HepG2 (cell line): ENCODE data around the gene TBC1D22A. TPM values are rescaled to one million over a fixed set of nuclear protein-coding genes. Genes with fewer than 3 reads are reported as not detected.

ENCODE experiments used
- ATAC-seq: fragments of 200-7000 bp; cut with Tn5 transposase; 3 replicates; pipeline ENCODE4 v1.9.1; 2020; ENCODE audit warnings: mild to moderate bottlenecking, moderate library complexity
- BruUV-seq: library from RNA; stranded (reverse); fragments of 400-500 nt; replicated peaks from 2 replicates; lab custom pipeline; 2021; lab: Mats Ljungman, UMichigan
- CTCF ChIA-PET: fragments of 300-600 bp; formaldehyde crosslinking; extraction: SDS; loops from one replicate; lab custom pipeline; 2021; ENCODE audit warnings: low total read pairs, inconsistent platforms, low intra/inter-chr PET ratio; lab: Yijun Ruan, JAX
- POLR2A ChIA-PET: fragments of 350-600 bp; sonication (Branson Sonifier 250); formaldehyde crosslinking; loops from one replicate; lab custom pipeline; 2020; ENCODE audit warnings: antibody characterized with exemption, inconsistent platforms; lab: Yijun Ruan, JAX
- DNase-seq: peaks from one replicate; pipeline ENCODE4 v3.0.0-alpha.2; 2015; ENCODE audit warnings: low spot score
- FAIRE-seq: peaks from 3 replicates; lab custom pipeline; 2011; peaks lifted over from hg19 to GRCh38; lab: Jason Lieb, UNC
- H2AFZ ChIP-seq: one replicate; pipeline ENCODE4 v1.6.1; 2011; ENCODE audit warnings: low read length, inconsistent platforms
- H3K27ac ChIP-seq: fragments of 300-600 bp; 3 replicates; pipeline ENCODE4 v1.8.0; 2011; ENCODE audit warnings: mixed run types, mild to moderate bottlenecking, mixed read lengths, low read length, inconsistent platforms; ENCODE audit not compliant: insufficient read depth; ENCODE audit errors: extremely low read length
- H3K27me3 ChIP-seq, 2 experiments: fragments of 200-600 bp in 1 of 2; 2 replicates in 1 of 2; 3 replicates in 1 of 2; pipeline versions ENCODE4 v1.6.0 to v1.8.0; 2011; ENCODE audit warnings: low read length in 2 of 2, mild to moderate bottlenecking in 2 of 2, moderate library complexity in 2 of 2, inconsistent platforms in 1 of 2; ENCODE audit not compliant: insufficient read depth in 2 of 2, control insufficient read depth in 1 of 2
- H3K36me3 ChIP-seq, 2 experiments: fragments of 200-600 bp in 1 of 2; replicated peaks in 1 of 2; 2 replicates in 1 of 2; 3 replicates in 1 of 2; pipeline versions ENCODE4 v1.5.1 to v1.8.0; 2011; ENCODE audit warnings: low read length in 2 of 2, inconsistent platforms in 1 of 2; ENCODE audit not compliant: insufficient read depth in 2 of 2, control insufficient read depth in 1 of 2
- H3K4me1 ChIP-seq: 2 replicates; pipeline ENCODE4 v1.5.1; 2012; ENCODE audit warnings: low read length, inconsistent platforms; ENCODE audit not compliant: insufficient read depth
- H3K4me2 ChIP-seq: 2 replicates; pipeline ENCODE4 v1.6.0; 2011; ENCODE audit warnings: low read depth, low read length, inconsistent platforms
- H3K4me3 ChIP-seq, 3 experiments: fragments of 200-600 bp in 1 of 3; sonication (generic), shearing (Covaris generic) in 1 of 3; replicated peaks in 1 of 3; 2 replicates each; pipeline ENCODE4 v1.5.1; 2011 to 2016; ENCODE audit warnings: low read length in 3 of 3, inconsistent platforms in 2 of 3, low read depth in 2 of 3, mild to moderate bottlenecking in 2 of 3, control low read depth in 1 of 3, mixed read lengths in 1 of 3; ENCODE audit not compliant: insufficient read depth in 1 of 3
- H3K79me2 ChIP-seq: one replicate; pipeline ENCODE4 v1.6.1; 2011; ENCODE audit warnings: low read length, inconsistent platforms; ENCODE audit not compliant: insufficient read depth
- H3K9ac ChIP-seq: 2 replicates; pipeline ENCODE4 v1.6.0; 2011; ENCODE audit warnings: mild to moderate bottlenecking, low read depth, low read length, inconsistent platforms; ENCODE audit not compliant: insufficient read depth
- H3K9me3 ChIP-seq: 2 replicates; pipeline ENCODE4 v1.5.1; 2012; ENCODE audit warnings: mild to moderate bottlenecking, low read length
- H4K20me1 ChIP-seq: 2 replicates; pipeline ENCODE4 v1.6.0; 2011; ENCODE audit warnings: inconsistent platforms, mild to moderate bottlenecking, low read length, moderate library complexity; ENCODE audit not compliant: insufficient read depth
- CEBPG ChIP-seq: IDR thresholded peaks from 2 replicates; pipeline ENCODE4 v1.6.1; 2016
- CREM ChIP-seq, 2 experiments: sonication (generic) in 1 of 2; formaldehyde crosslinking in 1 of 2; IDR thresholded peaks; 2 replicates each; pipeline versions ENCODE4 v1.4.0 to v1.6.1; 2016 to 2020; ENCODE audit warnings: antibody characterized with exemption in 1 of 2, mild to moderate bottlenecking in 1 of 2, missing genetic modification reagents in 1 of 2
- DDIT3 ChIP-seq: sonication (generic); formaldehyde crosslinking; IDR thresholded peaks from 2 replicates; pipeline ENCODE4 v1.4.0; 2020; ENCODE audit warnings: mild to moderate bottlenecking, missing genetic modification reagents
- ETV5 ChIP-seq: IDR thresholded peaks from 2 replicates; pipeline ENCODE4 v1.6.1; 2018; ENCODE audit warnings: missing biosample characterization, missing genetic modification reagents, inconsistent platforms, borderline replicate concordance
- FUBP1 ChIP-seq: sonication (generic); formaldehyde crosslinking; IDR thresholded peaks from 2 replicates; pipeline ENCODE4 v1.5.1; 2020; ENCODE audit warnings: missing genetic modification reagents, mild to moderate bottlenecking, borderline replicate concordance
- LBX2 ChIP-seq: sonication (generic); formaldehyde crosslinking; IDR thresholded peaks from 2 replicates; pipeline ENCODE4 v1.5.0; 2020; ENCODE audit warnings: missing genetic modification reagents, mild to moderate bottlenecking, borderline replicate concordance
- NFE2 ChIP-seq: sonication (generic); formaldehyde crosslinking; IDR thresholded peaks from 2 replicates; pipeline ENCODE4 v1.4.0; 2020; ENCODE audit warnings: missing genetic modification reagents
- POLR2G ChIP-seq: fragments of 200-400 bp; formaldehyde crosslinking; IDR thresholded peaks from 2 replicates; pipeline ENCODE4 v1.6.1; 2018; ENCODE audit warnings: mild to moderate bottlenecking, low read depth, low read length, moderate library complexity
- SRSF9 ChIP-seq: fragments of 200-400 bp; formaldehyde crosslinking; IDR thresholded peaks from 2 replicates; pipeline ENCODE4 v1.6.1; 2018; ENCODE audit warnings: borderline replicate concordance, mild to moderate bottlenecking, low read depth, low read length; ENCODE audit not compliant: insufficient read depth, poor library complexity, severe bottlenecking
- TCF7 ChIP-seq: sonication (generic); IDR thresholded peaks from 2 replicates; pipeline ENCODE4 v1.6.1; 2016; ENCODE audit warnings: antibody characterized with exemption, low read depth
- YEATS2 ChIP-seq: sonication (generic); formaldehyde crosslinking; IDR thresholded peaks from 2 replicates; pipeline ENCODE4 v1.4.0; 2020; ENCODE audit warnings: missing genetic modification reagents, borderline replicate concordance
- ZNF446 ChIP-seq: sonication (generic); formaldehyde crosslinking; IDR thresholded peaks from 2 replicates; pipeline ENCODE4 v1.5.0; 2020; ENCODE audit warnings: mild to moderate bottlenecking, missing genetic modification reagents
- ZNF556 ChIP-seq: sonication (generic); formaldehyde crosslinking; IDR thresholded peaks from 2 replicates; pipeline ENCODE4 v1.4.0; 2020; ENCODE audit warnings: mild to moderate bottlenecking, missing genetic modification reagents, borderline replicate concordance
- ZNF674 ChIP-seq: sonication (generic); formaldehyde crosslinking; IDR thresholded peaks from 2 replicates; pipeline ENCODE4 v1.5.0; 2020; ENCODE audit warnings: low read depth, mild to moderate bottlenecking, missing genetic modification reagents
- WGBS: methylation state at CpG from one replicate; pipeline ENCODE4 v1.1.6; 2017; ENCODE audit warnings: low lambda C conversion rate; 5-methylcytosine and 5-hydroxymethylcytosine counted together
- in situ Hi-C: cut with HindIII; loops from 2 replicates; pipeline ENCODE4 v1.10.0; 2017; ENCODE audit warnings: low pct_unique_long_range_greater_than_20kb; ENCODE audit not compliant: extremely low pct_ligation_motif_present
- intact Hi-C: fragments of 100-400 bp; cut with micrococcal nuclease; formaldehyde crosslinking; loops from one replicate; pipeline ENCODE4 v1.10.0; 2022; ENCODE audit not compliant: unreplicated experiment
- polyA plus RNA-seq, 8 experiments: library from polyadenylated mRNA; depleted of rRNA in 3 of 8; stranded (reverse) in 7 of 8; unstranded in 1 of 8; fragments of >200 nt; fragmentation: Illumina TruSeq in 4 of 8; extraction: Trizol in 4 of 8; gene quantifications; 2 replicates each; pipeline versions ENCODE4 v1.2.1 to v1.2.3, GENCODE V29; 2011 to 2016; ENCODE audit warnings: low read depth in 4 of 8, missing spikeins in 1 of 8, mixed read lengths in 1 of 8; ENCODE audit not compliant: insufficient read depth in 1 of 8
- total RNA-seq, 5 experiments: library from RNA; depleted of rRNA; stranded (reverse); fragments of >200 nt; fragmentation: Illumina TruSeq; extraction: Trizol; gene quantifications; 2 replicates each; pipeline ENCODE4 v1.2.3, GENCODE V29; 2016; ENCODE audit warnings: low read depth in 1 of 5

Gene TBC1D22A
- total and polyA plus RNA-seq, 2 of the 13 experiments (the other 11 are each of a cell fraction or from before 2014, with no cell fraction given) = 17.3 to 18.0 TPM

DNA sequence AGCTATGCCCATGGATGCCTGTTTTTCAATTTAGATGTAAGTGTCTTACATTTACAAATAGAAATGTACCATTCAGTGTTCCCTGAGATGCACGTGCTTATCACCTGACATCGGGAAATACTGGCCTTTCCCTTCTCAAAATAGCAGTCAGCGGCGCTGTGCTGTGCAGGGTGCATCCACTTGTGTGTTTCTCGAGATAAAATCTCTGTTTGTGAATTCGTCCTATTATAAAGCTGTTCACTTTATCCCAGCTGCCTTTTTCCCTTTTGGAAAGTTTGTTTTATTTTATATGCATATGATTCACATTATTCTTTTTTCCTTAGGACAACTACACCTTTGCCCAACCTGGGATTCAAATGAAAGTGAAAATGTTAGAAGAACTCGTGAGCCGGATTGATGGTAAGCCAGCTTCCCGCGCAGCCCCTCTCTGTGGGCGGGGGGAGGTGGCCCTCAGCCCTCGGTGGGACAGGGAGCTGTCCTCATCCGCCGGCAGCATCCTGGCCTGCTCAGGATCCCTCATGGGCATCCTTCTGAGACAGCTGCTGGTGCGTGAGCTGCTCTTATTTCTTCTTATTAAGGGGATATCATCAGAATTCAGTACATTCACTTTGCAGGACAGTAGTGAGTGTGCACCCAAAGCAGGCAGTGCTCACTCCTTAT is 235.0 kb downstream of the TBC1D22A start:
- Histone ChIP-seq H4K20me1 (no peaks in the 10 kb centered on the region), H3K27me3 (no peaks in the 10 kb centered on the region), H3K9me3 (no peaks in the 10 kb centered on the region), H3K27ac (no peak overlapping the region), H3K4me1 (no peaks in the 10 kb centered on the region), H3K36me3 (peaks cover 5 to 22% of the 10 kb centered on the region in 2 experiments; a peak in 4 of 5 replicates), H3K79me2 (no peaks in the 10 kb centered on the region), H2AFZ (no peak overlapping the region), H3K9ac (no peak overlapping the region), H3K4me3 (no peak overlapping the region), H3K4me2 (no peak overlapping the region)
- in situ Hi-C loops (no loop called here), intact Hi-C loops (no loop called here)
- BruUV-seq = no TSS peak
- no peak for FAIRE-seq
- ATAC-seq = no peak
- 97% methylated on average over 13 of the region's 15 CpGs for WGBS
- ChIA-PET CTCF (no interaction called here), POLR2A (no interaction called here)
- TF ChIP-seq POLR2G (no peak), ZNF674 (CRISPR knock-in tag) (no peak), TCF7 (no peak)
- DNase-seq = no peak

GRCh38 chr22:46998331-46998730 is 235.9 kb downstream of the TBC1D22A start:
- DNase-seq (no peak), FAIRE-seq (no peak), ATAC-seq (no peak)
- H3K79me2 ChIP-seq = no peaks in the 10 kb centered on the region
- intact Hi-C loops = no loop called here
- no TSS peak for BruUV-seq
- H3K4me3 ChIP-seq = no peak overlapping the region
- H3K36me3 ChIP-seq = peaks cover 5 to 24% of the 10 kb centered on the region in 2 experiments; a peak in 4 of 5 replicates
- no peak overlapping the region for H2AFZ ChIP-seq
- H3K4me2 ChIP-seq = no peak overlapping the region
- H4K20me1 ChIP-seq = no peaks in the 10 kb centered on the region
- POLR2A ChIA-PET = no interaction called here
- no peak overlapping the region for H3K9ac ChIP-seq
- H3K27me3 ChIP-seq = no peaks in the 10 kb centered on the region
- no peak overlapping the region for H3K27ac ChIP-seq
- in situ Hi-C loops = no loop called here
- H3K9me3 ChIP-seq = no peaks in the 10 kb centered on the region
- over 99% methylated on average over 12 of the region's 12 CpGs for WGBS
- H3K4me1 ChIP-seq = no peaks in the 10 kb centered on the region
- CTCF ChIA-PET = no interaction called here
- TF ChIP-seq SRSF9 = no peak
- TF ChIP-seq LBX2 (CRISPR knock-in tag) = no peak
- TF ChIP-seq ETV5 (CRISPR knock-in tag) = no peak
- TF ChIP-seq NFE2 (CRISPR knock-in tag) = no peak
- no peak for TF ChIP-seq YEATS2
- no peak for TF ChIP-seq ZNF446 (CRISPR knock-in tag)
- no peak for TF ChIP-seq DDIT3 (CRISPR knock-in tag)
- TF ChIP-seq CEBPG (CRISPR knock-in tag) = no peak
- no peak for TF ChIP-seq CREM (IDR thresholded peaks at IDR 0.05)
- no peak for TF ChIP-seq CREM (CRISPR knock-in tag; IDR thresholded peaks at IDR 0.05)
- no peak for TF ChIP-seq FUBP1
- TF ChIP-seq ZNF556 = no peak
